ENCODE data around the gene PCNX1.
"Not testable (repeated sequence)": the region's sequence is repeated elsewhere in the genome, so short reads cannot be mapped to it uniquely, and the experiment has no call there.

Gene PCNX1

DNA sequence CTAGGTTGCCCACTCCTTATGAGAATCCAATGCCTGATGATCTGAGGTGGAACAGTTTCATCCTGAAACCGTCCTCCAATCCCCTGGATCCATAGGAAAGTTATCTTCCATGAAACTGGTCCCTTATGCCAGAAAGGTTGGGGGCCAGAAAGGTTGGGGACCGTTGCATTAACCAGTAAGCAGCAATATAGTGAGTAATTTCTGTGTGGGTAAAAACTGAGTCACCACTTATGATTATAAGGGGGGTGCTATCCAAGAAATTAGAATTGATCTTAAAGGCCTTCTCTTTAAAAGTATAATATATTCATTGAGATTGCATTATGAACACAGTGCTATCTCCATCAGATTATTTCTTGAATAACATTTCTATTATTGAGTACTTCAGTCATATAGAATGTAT lies 97.2 kb downstream of the PCNX1 start:
- DNase-seq (ENCODE audit: extremely low read depth, low read depth) = no peak

DNA sequence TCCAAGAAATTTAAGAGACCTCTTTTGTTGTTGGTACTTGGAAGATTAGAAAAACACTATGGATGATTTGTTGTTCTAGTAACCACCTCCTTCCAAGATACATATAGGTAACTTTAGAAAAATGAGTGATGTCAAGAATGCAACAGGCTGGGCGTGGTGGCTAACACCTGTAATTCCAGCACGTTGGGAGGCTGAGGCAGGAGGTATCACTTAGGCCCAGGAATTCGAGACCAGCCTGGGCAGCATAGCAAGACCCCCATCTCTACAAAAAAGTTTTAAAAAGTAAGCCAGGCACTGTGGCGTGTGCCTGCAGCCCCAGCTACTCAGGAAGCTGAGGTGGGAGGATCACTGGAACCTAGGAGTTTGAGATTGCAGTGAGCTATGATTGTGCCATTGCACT lies 97.8 kb downstream of the PCNX1 start:
- no peak for DNase-seq (ENCODE audit: extremely low read depth, low read depth)
- TF ChIP-seq CTCF (IDR thresholded peaks at IDR 0.05; ENCODE audit: low read depth, low read length) = no peak

More for the DNA sequence above, 97.2 kb downstream of the PCNX1 start:
- TF ChIP-seq CTCF (IDR thresholded peaks at IDR 0.05; ENCODE audit: low read depth, low read length) = no peak

DNA sequence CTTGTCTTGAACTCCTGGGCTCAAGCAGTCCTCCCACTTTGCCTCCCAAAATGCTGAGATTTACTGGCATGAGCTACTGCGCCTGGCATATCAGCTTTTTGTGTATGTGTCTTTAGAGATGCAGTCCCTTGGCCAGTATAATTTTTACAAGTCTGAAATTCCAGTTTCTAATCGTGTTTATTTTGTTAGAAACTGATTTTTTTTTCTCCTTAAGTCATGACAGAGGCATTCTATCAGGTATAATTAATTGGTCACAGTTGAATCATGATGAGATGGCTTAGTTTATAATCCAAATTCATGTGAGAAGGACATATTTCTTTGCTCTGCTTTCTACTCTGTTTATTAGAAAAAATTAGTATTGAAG lies 98.9 kb downstream of the PCNX1 start:
- DNase-seq (ENCODE audit: extremely low read depth, low read depth) = no peak
- TF ChIP-seq CTCF (IDR thresholded peaks at IDR 0.05; ENCODE audit: low read depth, low read length) = no peak

- no peak for DNase-seq (ENCODE audit: extremely low read depth, low read depth)
- no peak; the same call in none of the 2 replicates for TF ChIP-seq CTCF (IDR thresholded peaks at IDR 0.05; ENCODE audit: low read depth, low read length)
Observed at GRCh38 chr14:71011479-71011878, 104.2 kb downstream of the PCNX1 start.

GRCh38 chr14:71012888-71013287 lies 105.6 kb downstream of the PCNX1 start:
- TF ChIP-seq CTCF (IDR thresholded peaks at IDR 0.05; ENCODE audit: low read depth, low read length) = no peak
- no peak for DNase-seq (ENCODE audit: extremely low read depth, low read depth)

- DNase-seq (ENCODE audit: extremely low read depth, low read depth) = no peak
- no peak for TF ChIP-seq CTCF (IDR thresholded peaks at IDR 0.05; ENCODE audit: low read depth, low read length)
Observed at GRCh38 chr14:71013551-71014192, 106.4 kb downstream of the PCNX1 start.

GRCh38 chr14:71019917-71020316 lies 112.7 kb downstream of the PCNX1 start:
- DNase-seq (ENCODE audit: extremely low read depth, low read depth) = not testable (repeated sequence)

GRCh38 chr14:71021347-71022011 lies 114.2 kb downstream of the PCNX1 start:
- DNase-seq (ENCODE audit: extremely low read depth, low read depth) = no peak

More at GRCh38 chr14:71021347-71022011, 114.2 kb downstream of the PCNX1 start:
- no peak for TF ChIP-seq CTCF (IDR thresholded peaks at IDR 0.05; ENCODE audit: low read depth, low read length)

Measured in AG09319 (cell line).